ENCODE data around the gene TRIM13.

DNA sequence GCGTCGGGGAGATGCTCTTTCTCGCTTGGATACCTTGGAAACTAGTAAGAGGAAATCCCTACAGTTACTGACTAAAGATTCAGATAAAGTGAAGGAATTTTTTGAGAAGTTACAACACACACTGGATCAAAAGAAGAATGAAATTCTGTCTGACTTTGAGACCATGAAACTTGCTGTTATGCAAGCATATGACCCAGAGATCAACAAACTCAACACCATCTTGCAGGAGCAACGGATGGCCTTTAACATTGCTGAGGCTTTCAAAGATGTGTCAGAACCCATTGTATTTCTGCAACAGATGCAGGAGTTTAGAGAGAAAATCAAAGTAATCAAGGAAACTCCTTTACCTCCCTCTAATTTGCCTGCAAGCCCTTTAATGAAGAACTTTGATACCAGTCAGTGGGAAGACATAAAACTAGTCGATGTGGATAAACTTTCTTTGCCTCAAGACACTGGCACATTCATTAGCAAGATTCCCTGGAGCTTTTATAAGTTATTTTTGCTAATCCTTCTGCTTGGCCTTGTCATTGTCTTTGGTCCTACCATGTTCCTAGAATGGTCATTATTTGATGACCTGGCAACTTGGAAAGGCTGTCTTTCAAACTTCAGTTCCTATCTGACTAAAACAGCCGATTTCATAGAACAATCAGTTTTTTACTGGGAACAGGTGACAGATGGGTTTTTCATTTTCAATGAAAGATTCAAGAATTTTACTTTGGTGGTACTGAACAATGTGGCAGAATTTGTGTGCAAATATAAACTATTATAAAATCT lies 15.7 kb downstream of the TRIM13 start:
- TF ChIP-seq CTCF (IDR thresholded peaks at IDR 0.05; ENCODE audit: low read depth, low read length) (no peak), MAX (IDR thresholded peaks at IDR 0.05; ENCODE audit: low read depth, low read length) (no peak), MYC (IDR thresholded peaks at IDR 0.05; ENCODE audit: low read depth, low read length) (no peak)

Data from NB4 (cell line).